Type B pancreatic cell (in vitro differentiated cells): ENCODE measurements around the gene ARHGAP15. TPM values are rescaled to one million over a fixed set of nuclear protein-coding genes. Genes with fewer than 3 reads are reported as not detected.

Experiments used
- DNase-seq: peaks from one replicate; pipeline ENCODE4 v3.0.0; 2021; ENCODE audit warnings: mixed read lengths; ENCODE audit not compliant: unreplicated experiment; ENCODE audit errors: extremely low spot score
- H3K27ac Mint-ChIP-seq: 2 replicates; pipeline ENCODE4 v1.8.0; 2021; ENCODE audit warnings: mild to moderate bottlenecking, mixed read lengths
- H3K27me3 Mint-ChIP-seq: 2 replicates; pipeline ENCODE4 v1.8.0; 2021; ENCODE audit warnings: mixed read lengths
- H3K36me3 Mint-ChIP-seq: 2 replicates; pipeline ENCODE4 v1.8.0; 2021; ENCODE audit warnings: mixed read lengths
- H3K4me1 Mint-ChIP-seq: one replicate; pipeline ENCODE4 v1.8.0; 2021; ENCODE audit warnings: mixed read lengths; ENCODE audit not compliant: unreplicated experiment
- H3K4me3 Mint-ChIP-seq: 2 replicates; pipeline ENCODE4 v1.8.0; 2021; ENCODE audit warnings: mild to moderate bottlenecking, mixed read lengths
- H3K9me3 Mint-ChIP-seq: 2 replicates; pipeline ENCODE4 v1.8.0; 2021; ENCODE audit warnings: mixed read lengths
- total RNA-seq: library from RNA; stranded (reverse); gene quantifications from 2 replicates; pipeline ENCODE4 v1.2.1, GENCODE V29; 2021; ENCODE audit warnings: low replicate concordance
- TF ChIP-seq, protein P1 (sequence below): fragments of 200-600 bp; sonication (generic); conservative IDR thresholded peaks from 2 replicates; pipeline ENCODE4 v1.5.0; 2021; ENCODE audit warnings: antibody characterized with exemption, mild to moderate bottlenecking

ARHGAP15 gene
- total RNA-seq, 1 donor from 2014 or later, result not detected

DNA sequence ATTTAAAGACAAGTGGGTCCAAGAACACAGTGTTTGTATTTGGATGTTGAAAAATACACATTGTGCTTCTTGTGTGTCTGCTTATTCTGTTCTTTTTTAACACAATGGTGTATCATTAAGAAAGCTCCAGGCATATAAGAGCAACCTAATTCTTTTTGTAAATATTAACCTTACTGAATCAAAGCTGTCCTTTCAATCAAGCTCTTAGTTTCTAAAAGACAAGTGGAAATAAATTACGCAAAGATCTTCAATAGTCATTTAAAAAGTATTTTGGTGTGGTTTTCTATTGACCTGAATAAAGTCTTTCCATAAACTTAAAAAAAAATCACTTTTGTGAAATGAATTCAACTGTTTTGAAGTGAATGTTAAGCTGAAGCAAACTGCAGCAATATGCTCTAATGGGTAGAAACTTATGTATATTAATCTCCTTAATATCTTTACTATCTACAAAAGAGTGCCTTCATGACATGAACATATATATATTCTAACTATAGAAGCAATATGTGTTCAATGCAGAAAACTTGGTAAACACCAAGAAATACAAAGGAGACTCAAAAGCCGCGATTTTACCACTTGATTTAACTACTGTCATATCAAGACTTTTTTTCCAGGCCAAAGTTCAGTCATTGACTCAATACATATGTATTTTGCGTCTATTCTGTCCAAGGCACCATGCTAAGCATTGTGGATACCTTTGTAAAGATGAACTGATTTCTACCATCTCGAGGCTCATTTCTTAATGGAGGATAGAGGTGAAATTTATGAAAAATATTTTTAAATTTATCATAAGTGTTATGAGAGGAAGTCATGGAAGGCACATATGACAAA is 97.7 kb downstream of the ARHGAP15 start:
- no peaks in the 10 kb centered on the region for H3K27me3 Mint-ChIP-seq
- no peak overlapping the region for H3K27ac Mint-ChIP-seq
- H3K4me1 Mint-ChIP-seq, result peaks cover 8% of the 10 kb centered on the region
- peaks cover 4% of the 10 kb centered on the region for H3K9me3 Mint-ChIP-seq
- H3K4me3 Mint-ChIP-seq, result no peak overlapping the region
- no peaks in the 10 kb centered on the region for H3K36me3 Mint-ChIP-seq
- TF ChIP-seq, protein P1, sequence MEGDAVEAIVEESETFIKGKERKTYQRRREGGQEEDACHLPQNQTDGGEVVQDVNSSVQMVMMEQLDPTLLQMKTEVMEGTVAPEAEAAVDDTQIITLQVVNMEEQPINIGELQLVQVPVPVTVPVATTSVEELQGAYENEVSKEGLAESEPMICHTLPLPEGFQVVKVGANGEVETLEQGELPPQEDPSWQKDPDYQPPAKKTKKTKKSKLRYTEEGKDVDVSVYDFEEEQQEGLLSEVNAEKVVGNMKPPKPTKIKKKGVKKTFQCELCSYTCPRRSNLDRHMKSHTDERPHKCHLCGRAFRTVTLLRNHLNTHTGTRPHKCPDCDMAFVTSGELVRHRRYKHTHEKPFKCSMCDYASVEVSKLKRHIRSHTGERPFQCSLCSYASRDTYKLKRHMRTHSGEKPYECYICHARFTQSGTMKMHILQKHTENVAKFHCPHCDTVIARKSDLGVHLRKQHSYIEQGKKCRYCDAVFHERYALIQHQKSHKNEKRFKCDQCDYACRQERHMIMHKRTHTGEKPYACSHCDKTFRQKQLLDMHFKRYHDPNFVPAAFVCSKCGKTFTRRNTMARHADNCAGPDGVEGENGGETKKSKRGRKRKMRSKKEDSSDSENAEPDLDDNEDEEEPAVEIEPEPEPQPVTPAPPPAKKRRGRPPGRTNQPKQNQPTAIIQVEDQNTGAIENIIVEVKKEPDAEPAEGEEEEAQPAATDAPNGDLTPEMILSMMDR, result no peak
- no peak for DNase-seq

DNA sequence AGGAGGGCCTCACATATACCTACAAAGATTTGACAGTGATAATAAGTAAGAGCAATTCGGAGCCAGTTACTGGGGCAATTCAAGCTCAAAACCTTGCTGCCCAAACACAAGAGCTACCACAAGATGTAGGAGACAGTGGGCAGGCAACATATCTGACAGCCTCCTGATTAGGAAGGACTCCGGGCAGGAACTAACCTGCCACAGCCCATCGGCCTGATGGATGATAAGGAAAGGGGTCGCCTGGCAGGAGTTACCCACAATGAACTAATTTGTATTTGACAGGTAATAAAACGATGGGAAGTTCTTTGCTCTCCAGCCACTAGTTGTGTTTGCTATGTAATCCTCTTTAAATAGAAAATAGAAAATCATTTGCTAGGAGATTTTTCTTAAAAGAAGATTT is 100.2 kb downstream of the ARHGAP15 start:
- DNase-seq, result no peak
- Mint-ChIP-seq H3K27me3 (no peaks in the 10 kb centered on the region), H3K4me1 (peaks cover 8% of the 10 kb centered on the region), H3K4me3 (no peak overlapping the region), H3K9me3 (peaks cover 4% of the 10 kb centered on the region), H3K27ac (no peak overlapping the region), H3K36me3 (no peaks in the 10 kb centered on the region)
- TF ChIP-seq, protein P1, result no peak

DNA sequence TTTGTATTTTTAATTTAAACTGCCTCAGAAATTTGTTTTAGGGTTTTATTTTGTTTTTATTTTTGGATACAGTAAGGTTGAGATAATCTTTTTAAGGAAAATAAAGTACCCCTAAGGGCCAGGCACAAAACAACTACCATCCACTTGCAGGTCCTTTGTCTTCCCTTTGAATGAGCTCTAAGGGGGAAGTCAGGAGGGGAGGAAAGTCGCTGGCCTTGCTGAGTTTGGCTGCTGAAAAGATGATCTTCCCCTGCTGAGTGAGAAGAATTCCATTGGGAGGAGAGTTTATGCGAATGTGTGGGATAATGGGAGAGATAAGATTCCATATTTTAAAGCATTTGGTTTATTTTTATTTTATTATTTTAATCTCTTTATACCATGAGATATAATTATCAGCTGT is 100.7 kb downstream of the ARHGAP15 start:
- Mint-ChIP-seq H3K27me3 (no peaks in the 10 kb centered on the region), H3K4me1 (peaks cover 8% of the 10 kb centered on the region), H3K4me3 (no peak overlapping the region), H3K9me3 (peaks cover 4% of the 10 kb centered on the region), H3K36me3 (no peaks in the 10 kb centered on the region), H3K27ac (no peak overlapping the region)
- TF ChIP-seq, protein P1, result no peak
- no peak for DNase-seq

DNA sequence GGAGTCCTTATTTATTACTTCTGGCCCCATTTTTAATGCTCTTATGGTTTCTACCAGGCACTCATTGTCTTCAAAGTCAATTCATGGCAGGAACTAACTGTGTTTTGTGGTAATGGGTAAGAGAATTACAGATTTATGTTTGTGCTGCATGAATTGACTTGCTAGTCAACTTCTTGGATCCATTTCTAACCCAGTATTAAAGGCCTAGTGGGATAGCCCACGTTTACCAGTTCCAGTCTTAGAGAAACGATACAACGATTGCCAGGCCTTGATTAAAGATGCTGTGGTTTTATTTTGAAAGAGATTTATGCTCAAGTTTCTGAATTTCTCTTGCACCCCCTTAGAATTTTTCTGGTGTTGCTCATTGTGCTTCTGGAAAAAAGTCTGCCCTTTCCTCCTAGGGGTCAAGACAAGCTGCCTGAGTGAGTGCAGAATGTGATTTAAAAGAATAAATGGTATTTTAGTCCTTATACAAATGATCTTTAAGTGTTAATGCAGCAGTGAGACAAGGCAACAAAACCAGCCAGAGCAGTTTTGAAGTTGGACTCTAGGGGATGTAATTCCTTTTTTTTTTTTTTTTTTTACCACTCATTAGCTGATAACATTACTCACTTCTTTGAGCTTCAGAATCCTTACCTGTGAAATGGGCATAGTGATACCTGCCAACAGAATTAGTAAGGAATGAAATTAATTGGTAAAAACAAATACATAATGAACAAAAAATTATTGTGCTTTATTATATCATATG is 101.5 kb downstream of the ARHGAP15 start:
- Mint-ChIP-seq H3K9me3 (peaks cover 4% of the 10 kb centered on the region), H3K27me3 (no peaks in the 10 kb centered on the region), H3K4me1 (peaks cover 8% of the 10 kb centered on the region), H3K36me3 (no peaks in the 10 kb centered on the region), H3K4me3 (no peak overlapping the region), H3K27ac (no peak overlapping the region)
- TF ChIP-seq, protein P1, result peak; percentile 55
- DNase-seq, result no peak

GRCh38 chr2:143231254-143231645 is 102.0 kb downstream of the ARHGAP15 start:
- Mint-ChIP-seq H3K4me3 (no peak overlapping the region), H3K4me1 (peaks cover 8% of the 10 kb centered on the region), H3K27me3 (no peaks in the 10 kb centered on the region), H3K36me3 (no peaks in the 10 kb centered on the region), H3K9me3 (peaks cover 4% of the 10 kb centered on the region), H3K27ac (no peak overlapping the region)
- DNase-seq, result no peak
- TF ChIP-seq, protein P1, result peak; percentile 6
